Measurements from ENCODE around the gene CHD3. TPM values are rescaled to one million over a fixed set of nuclear protein-coding genes. Genes with fewer than 3 reads are reported as not detected.

Gene CHD3
- total RNA-seq, 6 donors from 2014 or later, result 68.1 to 183 (median 91.3) TPM

DNA sequence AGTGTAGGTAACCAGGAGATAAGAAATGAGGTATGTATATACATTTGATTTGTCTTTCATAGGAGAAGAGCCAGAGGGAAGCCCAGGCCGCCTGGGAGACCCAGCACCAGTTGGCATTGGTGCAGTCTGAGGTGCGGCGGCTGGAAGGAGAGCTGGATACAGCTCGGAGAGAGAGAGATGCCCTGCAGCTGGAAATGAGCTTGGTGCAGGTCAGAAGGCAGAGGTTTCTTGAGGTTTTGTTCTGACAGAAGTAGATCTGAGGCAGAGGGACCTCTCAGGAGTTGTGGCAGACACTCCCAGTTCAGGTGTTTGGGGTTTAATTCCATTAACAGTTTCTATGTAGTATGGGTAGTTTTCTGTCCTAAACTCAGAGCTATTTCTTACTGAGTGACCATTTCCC, 51.4 kb downstream of the CHD3 start:
- no peak overlapping the region for H3K27ac ChIP-seq
- DNase-seq, result no peak
- peaks cover 44 to 88% (median 75%) of the 10 kb centered on the region in 4 donors for H3K36me3 ChIP-seq
- no peaks in the 10 kb centered on the region for H3K9me3 ChIP-seq
- TF ChIP-seq, protein P1, sequence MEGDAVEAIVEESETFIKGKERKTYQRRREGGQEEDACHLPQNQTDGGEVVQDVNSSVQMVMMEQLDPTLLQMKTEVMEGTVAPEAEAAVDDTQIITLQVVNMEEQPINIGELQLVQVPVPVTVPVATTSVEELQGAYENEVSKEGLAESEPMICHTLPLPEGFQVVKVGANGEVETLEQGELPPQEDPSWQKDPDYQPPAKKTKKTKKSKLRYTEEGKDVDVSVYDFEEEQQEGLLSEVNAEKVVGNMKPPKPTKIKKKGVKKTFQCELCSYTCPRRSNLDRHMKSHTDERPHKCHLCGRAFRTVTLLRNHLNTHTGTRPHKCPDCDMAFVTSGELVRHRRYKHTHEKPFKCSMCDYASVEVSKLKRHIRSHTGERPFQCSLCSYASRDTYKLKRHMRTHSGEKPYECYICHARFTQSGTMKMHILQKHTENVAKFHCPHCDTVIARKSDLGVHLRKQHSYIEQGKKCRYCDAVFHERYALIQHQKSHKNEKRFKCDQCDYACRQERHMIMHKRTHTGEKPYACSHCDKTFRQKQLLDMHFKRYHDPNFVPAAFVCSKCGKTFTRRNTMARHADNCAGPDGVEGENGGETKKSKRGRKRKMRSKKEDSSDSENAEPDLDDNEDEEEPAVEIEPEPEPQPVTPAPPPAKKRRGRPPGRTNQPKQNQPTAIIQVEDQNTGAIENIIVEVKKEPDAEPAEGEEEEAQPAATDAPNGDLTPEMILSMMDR (IDR thresholded peaks at IDR 0.05), result no peak
- TF ChIP-seq EP300 (IDR thresholded peaks at IDR 0.05), result no peak
- no peak for TF ChIP-seq POLR2A (IDR thresholded peaks at IDR 0.05)
- no peak for TF ChIP-seq POLR2AphosphoS5 (IDR thresholded peaks at IDR 0.05)
- ATAC-seq (ENCODE audit: low FRiP score in 2 of 2), result no peak
- no peaks in the 10 kb centered on the region for H3K27me3 ChIP-seq
- 97 to 99% methylated on average over 4 of the region's 4 CpGs for WGBS, 2 donors
- peaks cover 0 to 4% (median 0%) of the 10 kb centered on the region in 4 donors for H3K4me1 ChIP-seq
- no peak overlapping the region for H3K4me3 ChIP-seq

DNA sequence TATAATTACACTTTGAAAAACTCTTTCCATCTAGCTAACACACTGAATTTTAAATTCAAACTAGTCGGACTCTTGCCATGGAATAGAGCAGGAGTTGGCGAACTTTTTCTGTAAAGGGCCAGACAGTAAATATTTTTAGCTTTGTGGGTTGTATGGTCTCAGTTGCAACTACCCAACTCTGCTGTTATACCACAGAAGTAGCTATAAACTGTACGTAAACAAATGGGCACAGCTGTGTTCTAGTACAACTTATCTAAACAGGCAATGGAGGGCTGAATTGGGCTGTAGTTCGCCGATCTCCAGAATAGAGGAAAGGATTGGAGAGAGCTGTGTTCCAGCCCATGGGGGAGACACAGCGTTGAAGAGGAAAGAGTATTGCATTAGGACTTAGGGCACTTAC, 52.2 kb downstream of the CHD3 start:
- peaks cover 52 to 92% (median 80%) of the 10 kb centered on the region in 4 donors for H3K36me3 ChIP-seq
- no peaks in the 10 kb centered on the region for H3K4me1 ChIP-seq
- H3K4me3 ChIP-seq, result no peak overlapping the region
- H3K27ac ChIP-seq, result no peak overlapping the region
- H3K27me3 ChIP-seq, result no peaks in the 10 kb centered on the region
- 93 to 96% methylated on average over 6 of the region's 6 CpGs for WGBS, 2 donors
- ATAC-seq (ENCODE audit: low FRiP score in 2 of 2) (no peak), DNase-seq (no peak)
- TF ChIP-seq, protein P1 (IDR thresholded peaks at IDR 0.05), result no peak
- TF ChIP-seq POLR2A (IDR thresholded peaks at IDR 0.05) (no peak), EP300 (IDR thresholded peaks at IDR 0.05) (no peak), POLR2AphosphoS5 (IDR thresholded peaks at IDR 0.05) (no peak)
- no peaks in the 10 kb centered on the region for H3K9me3 ChIP-seq

DNA sequence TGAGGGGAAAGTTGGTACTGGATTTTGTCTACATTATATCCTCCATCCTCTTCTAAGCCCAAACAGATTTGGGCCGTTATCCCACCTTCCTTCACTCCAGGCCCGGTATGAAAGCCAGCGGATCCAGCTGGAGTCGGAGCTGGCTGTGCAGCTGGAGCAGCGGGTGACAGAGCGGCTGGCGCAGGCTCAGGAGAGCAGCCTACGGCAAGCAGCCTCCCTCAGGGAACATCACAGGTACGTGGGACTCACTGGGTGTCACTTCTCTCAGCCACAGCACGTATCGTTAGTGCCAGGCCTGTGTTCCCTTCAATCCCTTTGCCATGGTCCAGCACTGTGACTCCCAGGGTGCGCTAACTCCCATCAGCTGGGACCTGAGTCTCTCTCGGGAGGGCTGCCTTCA, 54.7 kb downstream of the CHD3 start:
- TF ChIP-seq, protein P1 (IDR thresholded peaks at IDR 0.05), result no peak
- H3K27ac ChIP-seq, result no peak overlapping the region
- H3K9me3 ChIP-seq, result no peaks in the 10 kb centered on the region
- no peak for DNase-seq
- no peaks in the 10 kb centered on the region for H3K27me3 ChIP-seq
- H3K4me3 ChIP-seq, result no peak overlapping the region
- no peaks in the 10 kb centered on the region for H3K4me1 ChIP-seq
- 89 to 91% methylated on average over 13 of the region's 13 CpGs for WGBS, 2 donors
- H3K36me3 ChIP-seq, result peaks cover 56 to 92% (median 82%) of the 10 kb centered on the region in 4 donors
- no peak for ATAC-seq (ENCODE audit: low FRiP score in 2 of 2)

DNA sequence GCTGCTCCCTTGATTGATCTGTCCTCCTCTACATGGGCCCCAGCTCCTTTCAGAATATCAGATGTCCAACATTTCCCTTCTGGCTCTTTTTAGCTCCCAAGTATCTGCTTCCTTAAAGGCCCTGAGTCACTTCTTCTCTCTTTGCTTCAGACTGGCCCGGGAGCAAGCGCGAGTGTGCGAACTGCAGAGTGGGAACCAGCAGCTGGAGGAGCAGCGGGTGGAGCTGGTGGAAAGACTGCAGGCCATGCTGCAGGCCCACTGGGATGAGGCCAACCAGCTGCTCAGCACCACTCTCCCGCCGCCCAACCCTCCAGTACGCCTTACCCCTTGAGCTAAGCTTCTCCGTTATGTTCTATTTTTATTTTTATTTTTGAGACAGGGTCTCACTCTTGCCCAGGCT, 55.7 kb downstream of the CHD3 start:
- Histone ChIP-seq H3K27ac (no peak overlapping the region), H3K27me3 (no peaks in the 10 kb centered on the region), H3K9me3 (no peaks in the 10 kb centered on the region), H3K4me3 (no peak overlapping the region), H3K36me3 (peaks cover 62 to 93% (median 81%) of the 10 kb centered on the region in 4 donors), H3K4me1 (no peaks in the 10 kb centered on the region)
- DNase-seq (no peak), ATAC-seq (ENCODE audit: low FRiP score in 2 of 2) (no peak)
- TF ChIP-seq EP300 (IDR thresholded peaks at IDR 0.05) (no peak), POLR2A (IDR thresholded peaks at IDR 0.05) (no peak), POLR2AphosphoS5 (IDR thresholded peaks at IDR 0.05) (no peak)
- TF ChIP-seq, protein P1 (IDR thresholded peaks at IDR 0.05), result no peak
- 96 to 98% methylated on average over 9 of the region's 9 CpGs for WGBS, 2 donors

DNA sequence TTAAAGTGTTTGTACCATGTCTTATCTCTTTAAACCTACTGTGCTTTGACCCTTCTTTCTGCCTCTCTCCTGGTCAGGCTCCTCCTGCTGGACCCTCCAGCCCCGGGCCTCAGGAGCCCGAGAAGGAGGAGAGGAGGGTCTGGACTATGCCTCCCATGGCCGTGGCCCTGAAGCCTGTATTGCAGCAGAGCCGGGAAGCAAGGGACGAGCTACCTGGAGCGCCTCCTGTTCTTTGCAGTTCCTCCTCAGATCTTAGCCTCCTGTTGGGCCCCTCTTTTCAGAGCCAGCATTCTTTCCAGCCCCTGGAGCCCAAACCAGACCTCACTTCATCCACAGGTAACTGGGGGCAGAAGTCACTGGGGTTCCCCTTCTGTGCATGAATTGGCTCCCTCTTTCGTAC, 57.1 kb downstream of the CHD3 start:
- TF ChIP-seq EP300 (IDR thresholded peaks at IDR 0.05) (no peak), POLR2AphosphoS5 (IDR thresholded peaks at IDR 0.05) (no peak), POLR2A (IDR thresholded peaks at IDR 0.05) (no peak)
- TF ChIP-seq, protein P1 (IDR thresholded peaks at IDR 0.05), result no peak
- H3K4me3 ChIP-seq, result no peak overlapping the region
- no peaks in the 10 kb centered on the region for H3K4me1 ChIP-seq
- H3K27ac ChIP-seq, result no peak overlapping the region
- 83 to 86% methylated on average over 7 of the region's 7 CpGs for WGBS, 2 donors
- DNase-seq (no peak), ATAC-seq (ENCODE audit: low FRiP score in 2 of 2) (no peak)
- H3K27me3 ChIP-seq, result no peaks in the 10 kb centered on the region
- H3K9me3 ChIP-seq, result no peaks in the 10 kb centered on the region
- H3K36me3 ChIP-seq, result peaks cover 59 to 86% (median 72%) of the 10 kb centered on the region in 4 donors
